Panc1 (cell line): ENCODE measurements around the gene MATN1. TPM values are rescaled to one million over a fixed set of nuclear protein-coding genes. Genes with fewer than 3 reads are reported as not detected.

Source experiments
- ATAC-seq: fragments of 200-7000 bp; cut with Tn5 transposase; 2 replicates; pipeline ENCODE4 v1.9.1; 2020; ENCODE audit warnings: mild to moderate bottlenecking, moderate library complexity
- BruUV-seq: library from RNA; stranded (reverse); fragments of 400-500 nt; replicated peaks from 2 replicates; lab custom pipeline; 2021; lab: Mats Ljungman, UMichigan
- CTCF ChIA-PET: fragments of 300-600 bp; sonication (Branson Sonifier 250); formaldehyde crosslinking; loops from one replicate; lab custom pipeline; 2022; ENCODE audit warnings: antibody characterized with exemption; lab: Charles Lee
- POLR2A ChIA-PET: fragments of 300-600 bp; sonication (Branson Sonifier 250); formaldehyde crosslinking; loops from one replicate; lab custom pipeline; 2022; ENCODE audit warnings: antibody characterized with exemption; lab: Charles Lee
- DNase-seq: peaks from one replicate; pipeline ENCODE4 v3.0.0-alpha.2; 2010; ENCODE audit warnings: low read depth, low spot score
- H3K27ac ChIP-seq: 2 replicates; pipeline ENCODE4 v1.5.1; 2011; ENCODE audit warnings: mild to moderate bottlenecking, low read length, inconsistent platforms
- H3K27me3 ChIP-seq: fragments of 200-500 bp; sonication (Bioruptor generic); 2 replicates; pipeline ENCODE4 v1.6.0; 2014; ENCODE audit warnings: low read length, inconsistent platforms; ENCODE audit not compliant: control insufficient read depth, insufficient read depth
- H3K36me3 ChIP-seq: fragments of 200-500 bp; sonication (Bioruptor generic); 2 replicates; pipeline ENCODE4 v1.5.1; 2014; ENCODE audit warnings: inconsistent platforms, mild to moderate bottlenecking, low read length, moderate library complexity; ENCODE audit not compliant: control insufficient read depth, insufficient read depth
- H3K4me1 ChIP-seq: 2 replicates; pipeline ENCODE4 v1.5.1; 2011; ENCODE audit warnings: inconsistent platforms, mild to moderate bottlenecking, low read length, moderate library complexity; ENCODE audit not compliant: control insufficient read depth, insufficient read depth
- H3K4me3 ChIP-seq, 2 experiments: 2 replicates each; pipeline ENCODE4 v1.5.1; 2011 to 2012; ENCODE audit warnings: low read depth in 2 of 2, low read length in 2 of 2, mild to moderate bottlenecking in 2 of 2, inconsistent platforms in 1 of 2, moderate library complexity in 1 of 2
- H3K9me3 ChIP-seq: fragments of 200-500 bp; sonication (Bioruptor generic); 2 replicates; pipeline ENCODE4 v1.5.1; 2014; ENCODE audit warnings: low read depth, mild to moderate bottlenecking, inconsistent platforms, low read length, moderate library complexity; ENCODE audit not compliant: control insufficient read depth, insufficient read depth
- POLR2AphosphoS5 ChIP-seq: IDR thresholded peaks from 2 replicates; pipeline ENCODE4 v1.6.1; 2012; ENCODE audit warnings: mild to moderate bottlenecking, low read depth, low read length, moderate library complexity
- SIN3A ChIP-seq: IDR thresholded peaks from 2 replicates; pipeline ENCODE4 v1.6.1; 2012; ENCODE audit warnings: low read depth, mild to moderate bottlenecking, low read length, moderate library complexity, borderline replicate concordance; ENCODE audit not compliant: insufficient read depth
- TCF7L2 ChIP-seq: IDR thresholded peaks from 2 replicates; pipeline ENCODE4 v1.6.1; 2011; ENCODE audit warnings: mild to moderate bottlenecking, low read depth, low read length, inconsistent platforms
- in situ Hi-C: cut with HindIII; loops from 2 replicates; pipeline ENCODE4 v1.10.0; 2016; ENCODE audit warnings: low sequenced_read_pairs, low pct_unique_long_range_greater_than_20kb
- intact Hi-C: fragments of 100-400 bp; cut with micrococcal nuclease; formaldehyde crosslinking; loops from one replicate; pipeline ENCODE4 v1.10.0; 2022; ENCODE audit not compliant: unreplicated experiment
- total RNA-seq: library from RNA; stranded (reverse); gene quantifications from one replicate; pipeline ENCODE4 v1.2.1, GENCODE V29; 2021; ENCODE audit not compliant: unreplicated experiment
- TF ChIP-seq, protein P1 (sequence below), 2 experiments: IDR thresholded peaks; 2 replicates each; pipeline ENCODE4 v1.6.1; 2011 to 2012; ENCODE audit warnings: low read depth in 2 of 2, control low read depth in 1 of 2, low read length in 1 of 2, mild to moderate bottlenecking in 1 of 2, moderate library complexity in 1 of 2; ENCODE audit not compliant: insufficient read depth in 1 of 2
- TF ChIP-seq, protein P2 (sequence below): fragments of 450-650 bp; IDR thresholded peaks from 2 replicates; pipeline ENCODE4 v1.5.1; 2017; ENCODE audit warnings: mild to moderate bottlenecking

The MATN1 gene
- total RNA-seq, 1 experiment from 2014 or later, result 0.59 TPM

DNA sequence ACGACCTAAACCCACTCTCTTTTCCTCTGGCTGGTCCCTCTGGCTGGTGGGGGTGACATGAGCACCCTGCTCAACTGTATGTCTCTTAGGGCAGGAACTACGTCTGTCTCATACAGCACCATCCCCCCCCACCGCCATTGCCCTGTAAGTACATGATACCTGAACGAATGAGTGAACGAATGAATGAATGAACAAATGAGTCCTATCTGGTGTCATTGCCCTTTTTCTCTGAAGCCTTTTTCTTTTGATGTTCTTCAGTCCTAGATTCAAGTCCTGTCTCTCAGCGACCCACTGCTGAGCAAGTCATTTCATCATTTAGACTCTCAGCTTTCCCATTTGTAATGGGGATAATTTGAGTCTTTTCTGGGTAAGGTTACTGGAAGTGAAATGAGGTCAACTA is 10.8 kb downstream of the MATN1 start:
- Histone ChIP-seq H3K4me3 (no peak overlapping the region), H3K9me3 (no peaks in the 10 kb centered on the region), H3K27ac (no peak overlapping the region), H3K27me3 (no peaks in the 10 kb centered on the region), H3K36me3 (no peaks in the 10 kb centered on the region), H3K4me1 (peaks cover 3% of the 10 kb centered on the region; the same call in 1 of the 2 replicates)
- ChIA-PET POLR2A (no interaction called here), CTCF (no interaction called here)
- intact Hi-C loops, result no loop called here
- ATAC-seq (no peak), DNase-seq (no peak)
- no TSS peak for BruUV-seq
- TF ChIP-seq POLR2AphosphoS5 (no peak), SIN3A (no peak), TCF7L2 (no peak)
- TF ChIP-seq, protein P1, sequence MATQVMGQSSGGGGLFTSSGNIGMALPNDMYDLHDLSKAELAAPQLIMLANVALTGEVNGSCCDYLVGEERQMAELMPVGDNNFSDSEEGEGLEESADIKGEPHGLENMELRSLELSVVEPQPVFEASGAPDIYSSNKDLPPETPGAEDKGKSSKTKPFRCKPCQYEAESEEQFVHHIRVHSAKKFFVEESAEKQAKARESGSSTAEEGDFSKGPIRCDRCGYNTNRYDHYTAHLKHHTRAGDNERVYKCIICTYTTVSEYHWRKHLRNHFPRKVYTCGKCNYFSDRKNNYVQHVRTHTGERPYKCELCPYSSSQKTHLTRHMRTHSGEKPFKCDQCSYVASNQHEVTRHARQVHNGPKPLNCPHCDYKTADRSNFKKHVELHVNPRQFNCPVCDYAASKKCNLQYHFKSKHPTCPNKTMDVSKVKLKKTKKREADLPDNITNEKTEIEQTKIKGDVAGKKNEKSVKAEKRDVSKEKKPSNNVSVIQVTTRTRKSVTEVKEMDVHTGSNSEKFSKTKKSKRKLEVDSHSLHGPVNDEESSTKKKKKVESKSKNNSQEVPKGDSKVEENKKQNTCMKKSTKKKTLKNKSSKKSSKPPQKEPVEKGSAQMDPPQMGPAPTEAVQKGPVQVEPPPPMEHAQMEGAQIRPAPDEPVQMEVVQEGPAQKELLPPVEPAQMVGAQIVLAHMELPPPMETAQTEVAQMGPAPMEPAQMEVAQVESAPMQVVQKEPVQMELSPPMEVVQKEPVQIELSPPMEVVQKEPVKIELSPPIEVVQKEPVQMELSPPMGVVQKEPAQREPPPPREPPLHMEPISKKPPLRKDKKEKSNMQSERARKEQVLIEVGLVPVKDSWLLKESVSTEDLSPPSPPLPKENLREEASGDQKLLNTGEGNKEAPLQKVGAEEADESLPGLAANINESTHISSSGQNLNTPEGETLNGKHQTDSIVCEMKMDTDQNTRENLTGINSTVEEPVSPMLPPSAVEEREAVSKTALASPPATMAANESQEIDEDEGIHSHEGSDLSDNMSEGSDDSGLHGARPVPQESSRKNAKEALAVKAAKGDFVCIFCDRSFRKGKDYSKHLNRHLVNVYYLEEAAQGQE (IDR thresholded peaks at IDR 0.05; ENCODE audit: insufficient read depth in 1 of 2, low read depth in 2 of 2, low read length in 1 of 2), result no peak
- TF ChIP-seq, protein P2, sequence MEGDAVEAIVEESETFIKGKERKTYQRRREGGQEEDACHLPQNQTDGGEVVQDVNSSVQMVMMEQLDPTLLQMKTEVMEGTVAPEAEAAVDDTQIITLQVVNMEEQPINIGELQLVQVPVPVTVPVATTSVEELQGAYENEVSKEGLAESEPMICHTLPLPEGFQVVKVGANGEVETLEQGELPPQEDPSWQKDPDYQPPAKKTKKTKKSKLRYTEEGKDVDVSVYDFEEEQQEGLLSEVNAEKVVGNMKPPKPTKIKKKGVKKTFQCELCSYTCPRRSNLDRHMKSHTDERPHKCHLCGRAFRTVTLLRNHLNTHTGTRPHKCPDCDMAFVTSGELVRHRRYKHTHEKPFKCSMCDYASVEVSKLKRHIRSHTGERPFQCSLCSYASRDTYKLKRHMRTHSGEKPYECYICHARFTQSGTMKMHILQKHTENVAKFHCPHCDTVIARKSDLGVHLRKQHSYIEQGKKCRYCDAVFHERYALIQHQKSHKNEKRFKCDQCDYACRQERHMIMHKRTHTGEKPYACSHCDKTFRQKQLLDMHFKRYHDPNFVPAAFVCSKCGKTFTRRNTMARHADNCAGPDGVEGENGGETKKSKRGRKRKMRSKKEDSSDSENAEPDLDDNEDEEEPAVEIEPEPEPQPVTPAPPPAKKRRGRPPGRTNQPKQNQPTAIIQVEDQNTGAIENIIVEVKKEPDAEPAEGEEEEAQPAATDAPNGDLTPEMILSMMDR, result no peak
- in situ Hi-C loops, result no loop called here

DNA sequence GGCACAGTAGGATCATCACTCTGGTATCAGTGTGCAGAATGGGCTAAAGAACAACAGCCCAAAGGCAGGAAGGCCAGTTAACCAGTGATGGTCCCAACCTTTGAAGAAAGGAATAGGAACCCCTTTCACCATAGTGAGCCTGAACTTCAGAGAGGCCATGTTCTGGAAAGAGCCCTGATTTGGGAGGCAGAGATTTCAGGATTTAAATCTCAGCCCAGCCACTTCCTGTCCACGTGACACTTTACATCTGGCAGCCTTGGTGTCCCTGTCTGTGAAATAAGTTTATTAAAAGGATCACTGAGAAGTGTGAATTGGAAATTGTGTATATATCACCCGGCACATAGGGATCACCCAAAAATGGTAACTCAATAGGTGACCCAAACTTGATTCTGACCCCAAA is 13.0 kb downstream of the MATN1 start:
- ChIA-PET CTCF (no interaction called here), POLR2A (no interaction called here)
- TF ChIP-seq SIN3A (no peak), TCF7L2 (no peak), POLR2AphosphoS5 (no peak)
- TF ChIP-seq, protein P2, result no peak
- TF ChIP-seq, protein P1 (IDR thresholded peaks at IDR 0.05; ENCODE audit: insufficient read depth in 1 of 2, low read depth in 2 of 2, low read length in 1 of 2), result no peak
- in situ Hi-C loops, result no loop called here
- H3K36me3 ChIP-seq, result no peaks in the 10 kb centered on the region
- no peak for DNase-seq
- no peak overlapping the region for H3K4me3 ChIP-seq
- H3K27ac ChIP-seq, result no peak overlapping the region
- H3K4me1 ChIP-seq, result no peaks in the 10 kb centered on the region
- intact Hi-C loops, result no loop called here
- no peaks in the 10 kb centered on the region; the same call in 1 of the 2 replicates for H3K27me3 ChIP-seq
- ATAC-seq, result no peak
- no peaks in the 10 kb centered on the region for H3K9me3 ChIP-seq
- BruUV-seq, result no TSS peak
